ENCODE results near the gene XPO4. TPM values are rescaled to one million over a fixed set of nuclear protein-coding genes. Genes with fewer than 3 reads are reported as not detected.
A peak's percentile ranks its signal among the peaks of the same experiment; 100 is the strongest.

Gene XPO4
- polyA plus RNA-seq, 1 of the 3 experiments (the other 2 are of a cell fraction): 4.2 TPM

DNA sequence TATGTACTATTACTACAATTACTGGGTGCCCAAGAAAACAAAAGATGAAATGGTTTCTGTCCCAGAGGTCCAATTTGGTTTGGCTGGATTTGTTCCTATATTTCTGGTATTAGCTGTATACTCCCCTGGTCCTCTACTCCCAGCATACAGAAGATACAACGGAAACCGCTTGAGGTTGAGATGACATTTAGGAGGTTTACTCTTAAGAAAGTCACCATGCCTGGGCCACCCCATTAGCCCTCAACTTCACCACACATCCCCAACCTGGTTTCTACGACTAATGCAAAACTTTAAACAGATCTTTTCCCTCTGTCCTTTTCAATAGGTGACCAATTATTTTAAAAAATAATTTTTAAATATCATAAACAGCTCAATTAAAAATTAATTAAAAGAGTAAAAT, 82.8 kb downstream of the XPO4 start:
- no peak for DNase-seq
- Histone ChIP-seq H3K36me3 (replicated peaks in 1 of 2; ENCODE audit: control insufficient read depth in 1 of 2, insufficient read depth in 2 of 2, low read length in 1 of 2) (peaks cover 9 to 16% of the 10 kb centered on the region in 2 experiments), H3K9me3 (no peaks in the 10 kb centered on the region), H3K79me2 (ENCODE audit: insufficient read depth) (no peaks in the 10 kb centered on the region), H3F3A (replicated peaks; ENCODE audit: insufficient read depth) (peaks cover 30% of the 10 kb centered on the region), H2AFZ (ENCODE audit: low read depth) (no peak overlapping the region), H3K4me2 (no peak overlapping the region), H3K27ac (ENCODE audit: low read depth in 2 of 2, low read length in 1 of 2) (no peak overlapping the region), H3K4me1 (ENCODE audit: control insufficient read depth in 1 of 2, insufficient read depth in 2 of 2, low read depth in 1 of 2, low read length in 1 of 2) (peaks cover 11 to 15% of the 10 kb centered on the region in 2 experiments), H3K9me2 (no peaks in the 10 kb centered on the region), H3K4me3 (ENCODE audit: low read depth in 2 of 2, low read length in 1 of 2) (no peak overlapping the region), H3K9ac (no peak overlapping the region), H3K27me3 (ENCODE audit: insufficient read depth) (no peaks in the 10 kb centered on the region), H4K20me1 (ENCODE audit: insufficient read depth) (0 out of 2 replicates have a peak, but pooled peaks cover 2% of the 10 kb centered on the region)
- no peak for TF ChIP-seq ELF1 (IDR thresholded peaks at IDR 0.05)
- TF ChIP-seq, protein P1, sequence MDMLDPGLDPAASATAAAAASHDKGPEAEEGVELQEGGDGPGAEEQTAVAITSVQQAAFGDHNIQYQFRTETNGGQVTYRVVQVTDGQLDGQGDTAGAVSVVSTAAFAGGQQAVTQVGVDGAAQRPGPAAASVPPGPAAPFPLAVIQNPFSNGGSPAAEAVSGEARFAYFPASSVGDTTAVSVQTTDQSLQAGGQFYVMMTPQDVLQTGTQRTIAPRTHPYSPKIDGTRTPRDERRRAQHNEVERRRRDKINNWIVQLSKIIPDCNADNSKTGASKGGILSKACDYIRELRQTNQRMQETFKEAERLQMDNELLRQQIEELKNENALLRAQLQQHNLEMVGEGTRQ (IDR thresholded peaks at IDR 0.05; ENCODE audit: borderline replicate concordance, low read depth, low read length): no peak
- TF ChIP-seq NFIC (IDR thresholded peaks at IDR 0.05; ENCODE audit: borderline replicate concordance): no peak
- no peak for TF ChIP-seq EP300 (IDR thresholded peaks at IDR 0.05; ENCODE audit: borderline replicate concordance in 1 of 2, low read depth in 1 of 2, low read length in 1 of 2)
- no peak for TF ChIP-seq TCF12 (IDR thresholded peaks at IDR 0.05)
- ChIA-PET POLR2A (no interaction called here), CTCF (interaction anchor here (0.7 to 3.3 kb wide), 3 partner anchors 9 to 325 kb away, joined by 3 to 25 read pairs (median 3); no protein-coding TSS in a partner anchor)
- over 99% methylated on average over 3 of the region's 3 CpGs for WGBS (ENCODE audit: low lambda C conversion rate)

DNA sequence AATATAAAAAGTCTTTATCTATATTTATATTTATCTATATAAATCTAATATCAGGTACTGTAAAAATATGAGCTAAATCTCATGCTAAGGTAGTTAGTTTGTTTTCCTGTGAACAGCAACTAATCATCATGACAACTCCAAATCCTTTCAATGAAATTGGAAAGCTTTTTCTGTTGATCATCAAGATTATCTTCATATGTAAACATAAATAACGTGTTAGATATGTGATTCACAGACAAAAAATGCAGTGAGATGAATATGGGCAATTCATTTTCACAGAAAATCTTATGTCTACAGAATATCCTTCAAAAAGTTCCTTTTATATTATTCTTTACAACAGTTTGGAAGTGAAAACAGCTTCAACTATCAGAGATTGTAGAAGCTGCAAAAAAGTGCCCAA, 87.1 kb downstream of the XPO4 start:
- H3F3A ChIP-seq (replicated peaks; ENCODE audit: insufficient read depth): peaks cover 40% of the 10 kb centered on the region
- H3K27ac ChIP-seq (ENCODE audit: low read depth in 2 of 2, low read length in 1 of 2): peak overlapping the region; percentile 51 to 96; a peak in 3 of 4 replicates
- H3K4me2 ChIP-seq: peak overlapping the region; percentile 27; the same call in 1 of the 2 replicates
- H3K9me2 ChIP-seq: no peaks in the 10 kb centered on the region
- peaks cover 19% of the 10 kb centered on the region for H3K79me2 ChIP-seq (ENCODE audit: insufficient read depth)
- H3K9ac ChIP-seq: no peak overlapping the region
- no peaks in the 10 kb centered on the region for H3K27me3 ChIP-seq (ENCODE audit: insufficient read depth)
- no peaks in the 10 kb centered on the region for H3K9me3 ChIP-seq
- H3K4me1 ChIP-seq (ENCODE audit: control insufficient read depth in 1 of 2, insufficient read depth in 2 of 2, low read depth in 1 of 2, low read length in 1 of 2): peaks cover 18 to 21% of the 10 kb centered on the region in 2 experiments
- TF ChIP-seq YY1 (IDR thresholded peaks at IDR 0.05; ENCODE audit: low read depth): no peak
- TF ChIP-seq JUND (IDR thresholded peaks at IDR 0.05): no peak
- TF ChIP-seq MEF2A (IDR thresholded peaks at IDR 0.05; ENCODE audit: borderline replicate concordance, low read depth): no peak
- TF ChIP-seq RFX5 (IDR thresholded peaks at IDR 0.05; ENCODE audit: low read length): no peak
- TF ChIP-seq NRF1 (IDR thresholded peaks at IDR 0.05; ENCODE audit: low read depth, low read length): no peak
- TF ChIP-seq SMC3 (IDR thresholded peaks at IDR 0.05; ENCODE audit: low read depth, low read length): no peak
- no peak for TF ChIP-seq FOSL2 (IDR thresholded peaks at IDR 0.05; ENCODE audit: borderline replicate concordance, low read depth)
- no peak for TF ChIP-seq EP300 (IDR thresholded peaks at IDR 0.05; ENCODE audit: borderline replicate concordance in 1 of 2, low read depth in 1 of 2, low read length in 1 of 2)
- no peak for TF ChIP-seq ELF1 (IDR thresholded peaks at IDR 0.05)
- no peak for TF ChIP-seq TEAD4 (IDR thresholded peaks at IDR 0.05; ENCODE audit: borderline replicate concordance, insufficient read depth)
- TF ChIP-seq, protein P2, sequence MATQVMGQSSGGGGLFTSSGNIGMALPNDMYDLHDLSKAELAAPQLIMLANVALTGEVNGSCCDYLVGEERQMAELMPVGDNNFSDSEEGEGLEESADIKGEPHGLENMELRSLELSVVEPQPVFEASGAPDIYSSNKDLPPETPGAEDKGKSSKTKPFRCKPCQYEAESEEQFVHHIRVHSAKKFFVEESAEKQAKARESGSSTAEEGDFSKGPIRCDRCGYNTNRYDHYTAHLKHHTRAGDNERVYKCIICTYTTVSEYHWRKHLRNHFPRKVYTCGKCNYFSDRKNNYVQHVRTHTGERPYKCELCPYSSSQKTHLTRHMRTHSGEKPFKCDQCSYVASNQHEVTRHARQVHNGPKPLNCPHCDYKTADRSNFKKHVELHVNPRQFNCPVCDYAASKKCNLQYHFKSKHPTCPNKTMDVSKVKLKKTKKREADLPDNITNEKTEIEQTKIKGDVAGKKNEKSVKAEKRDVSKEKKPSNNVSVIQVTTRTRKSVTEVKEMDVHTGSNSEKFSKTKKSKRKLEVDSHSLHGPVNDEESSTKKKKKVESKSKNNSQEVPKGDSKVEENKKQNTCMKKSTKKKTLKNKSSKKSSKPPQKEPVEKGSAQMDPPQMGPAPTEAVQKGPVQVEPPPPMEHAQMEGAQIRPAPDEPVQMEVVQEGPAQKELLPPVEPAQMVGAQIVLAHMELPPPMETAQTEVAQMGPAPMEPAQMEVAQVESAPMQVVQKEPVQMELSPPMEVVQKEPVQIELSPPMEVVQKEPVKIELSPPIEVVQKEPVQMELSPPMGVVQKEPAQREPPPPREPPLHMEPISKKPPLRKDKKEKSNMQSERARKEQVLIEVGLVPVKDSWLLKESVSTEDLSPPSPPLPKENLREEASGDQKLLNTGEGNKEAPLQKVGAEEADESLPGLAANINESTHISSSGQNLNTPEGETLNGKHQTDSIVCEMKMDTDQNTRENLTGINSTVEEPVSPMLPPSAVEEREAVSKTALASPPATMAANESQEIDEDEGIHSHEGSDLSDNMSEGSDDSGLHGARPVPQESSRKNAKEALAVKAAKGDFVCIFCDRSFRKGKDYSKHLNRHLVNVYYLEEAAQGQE (IDR thresholded peaks at IDR 0.05; ENCODE audit: low read depth, low read length): no peak
- peaks cover 0 to under 1% of the 10 kb centered on the region in 2 experiments for H3K36me3 ChIP-seq (replicated peaks in 1 of 2; ENCODE audit: control insufficient read depth in 1 of 2, insufficient read depth in 2 of 2, low read length in 1 of 2)
- ChIA-PET POLR2A (interaction anchor here (0.6 kb wide), 1 partner anchor 11 kb away, joined by 3 read pairs; no protein-coding TSS in a partner anchor), CTCF (interaction anchor here (0.8 to 3.5 kb wide), 4 partner anchors 8 to 104 kb away, joined by 3 to 28 read pairs (median 15); no protein-coding TSS in a partner anchor)
- peaks cover 7% of the 10 kb centered on the region for H4K20me1 ChIP-seq (ENCODE audit: insufficient read depth)
- WGBS (ENCODE audit: low lambda C conversion rate): 39% methylated on average over 1 of the region's 1 CpG
- H2AFZ ChIP-seq (ENCODE audit: low read depth): no peak overlapping the region
- H3K4me3 ChIP-seq (ENCODE audit: low read depth in 2 of 2, low read length in 1 of 2): no peak overlapping the region
- no peak for DNase-seq
